Measurements from ENCODE around the gene NTRK2.
"Not testable (repeated sequence)": the region's sequence is repeated elsewhere in the genome, so short reads cannot be mapped to it uniquely, and the experiment has no call there.

Gene NTRK2

GRCh38 chr9:84894859-84895258 is 225.3 kb downstream of the NTRK2 start:
- no peak for DNase-seq (ENCODE audit: low read depth)

- no peak for DNase-seq (ENCODE audit: low read depth)
Observed at GRCh38 chr9:84897362-84898094, 228.0 kb downstream of the NTRK2 start.

- DNase-seq (ENCODE audit: low read depth) = no peak
Observed at GRCh38 chr9:84898188-84898587, 228.7 kb downstream of the NTRK2 start.

- DNase-seq (ENCODE audit: low read depth) = not testable (repeated sequence)
Observed at GRCh38 chr9:84898618-84899017, 229.1 kb downstream of the NTRK2 start.

- DNase-seq (ENCODE audit: low read depth) = no peak
Observed at GRCh38 chr9:84899326-84899725, 229.8 kb downstream of the NTRK2 start.

GRCh38 chr9:84900421-84900820 is 230.9 kb downstream of the NTRK2 start:
- no peak for DNase-seq (ENCODE audit: low read depth)

GRCh38 chr9:84903963-84904362 is 234.4 kb downstream of the NTRK2 start:
- no peak for DNase-seq (ENCODE audit: low read depth)

- no peak for DNase-seq (ENCODE audit: low read depth)
Observed at GRCh38 chr9:84916769-84917168, 247.2 kb downstream of the NTRK2 start.

GRCh38 chr9:84917366-84918070 is 248.0 kb downstream of the NTRK2 start:
- DNase-seq (ENCODE audit: low read depth) = no peak

- no peak for DNase-seq (ENCODE audit: low read depth)
Observed at GRCh38 chr9:84919440-84919839, 249.9 kb downstream of the NTRK2 start.

GRCh38 chr9:84921175-84921574 is 251.6 kb downstream of the NTRK2 start:
- DNase-seq (ENCODE audit: low read depth) = no peak

GRCh38 chr9:84922051-84922450 is 252.5 kb downstream of the NTRK2 start:
- DNase-seq (ENCODE audit: low read depth) = no peak

- DNase-seq (ENCODE audit: low read depth) = no peak
Observed at GRCh38 chr9:84924266-84924665, 254.7 kb downstream of the NTRK2 start.

GRCh38 chr9:84925225-84925872 is 255.8 kb downstream of the NTRK2 start:
- no peak for DNase-seq (ENCODE audit: low read depth)

- DNase-seq (ENCODE audit: low read depth) = no peak
Observed at GRCh38 chr9:84926793-84927192, 257.3 kb downstream of the NTRK2 start.

- DNase-seq (ENCODE audit: low read depth) = no peak
Observed at GRCh38 chr9:84928419-84928818, 258.9 kb downstream of the NTRK2 start.

GRCh38 chr9:84929068-84929467 is 259.5 kb downstream of the NTRK2 start:
- no peak for DNase-seq (ENCODE audit: low read depth)

GRCh38 chr9:84932915-84933527 is 263.5 kb downstream of the NTRK2 start:
- no peak for DNase-seq (ENCODE audit: low read depth)

- DNase-seq (ENCODE audit: low read depth) = no peak
Observed at GRCh38 chr9:84935528-84936117, 266.1 kb downstream of the NTRK2 start.

- no peak for DNase-seq (ENCODE audit: low read depth)
Observed at GRCh38 chr9:84937180-84937579, 267.7 kb downstream of the NTRK2 start.

- DNase-seq (ENCODE audit: low read depth) = no peak
Observed at GRCh38 chr9:84937581-84937980, 268.1 kb downstream of the NTRK2 start.

GRCh38 chr9:84939774-84940173 is 270.2 kb downstream of the NTRK2 start:
- DNase-seq (ENCODE audit: low read depth) = no peak
